GM10266 (cell line): ENCODE data around the gene GABRB2.

ENCODE experiments used
- DNase-seq: peaks from one replicate; pipeline ENCODE4 v3.0.0; 2012; ENCODE audit errors: extremely low spot score
- CTCF ChIP-seq: IDR thresholded peaks from 2 replicates; pipeline ENCODE4 v1.5.1; 2012; ENCODE audit warnings: mild to moderate bottlenecking, low read depth; ENCODE audit not compliant: control insufficient read depth, insufficient read depth; ENCODE audit errors: missing control alignments

The GABRB2 gene

GRCh38 chr5:161409471-161409870 lies 137.1 kb downstream of the GABRB2 start:
- no peak for TF ChIP-seq CTCF
- no peak for DNase-seq

GRCh38 chr5:161406880-161407279 lies 139.6 kb downstream of the GABRB2 start:
- TF ChIP-seq CTCF = no peak
- DNase-seq = no peak

GRCh38 chr5:161403996-161404395 lies 142.5 kb downstream of the GABRB2 start:
- no peak for DNase-seq
- no peak for TF ChIP-seq CTCF

- DNase-seq = no peak
- no peak for TF ChIP-seq CTCF
Measured at GRCh38 chr5:161403121-161403520, 143.4 kb downstream of the GABRB2 start.

GRCh38 chr5:161400583-161400982 lies 145.9 kb downstream of the GABRB2 start:
- no peak for DNase-seq
- no peak for TF ChIP-seq CTCF

GRCh38 chr5:161399996-161400562 lies 146.4 kb downstream of the GABRB2 start:
- DNase-seq = no peak
- no peak for TF ChIP-seq CTCF

- no peak for DNase-seq
- TF ChIP-seq CTCF = no peak
Measured at GRCh38 chr5:161397448-161397847, 149.1 kb downstream of the GABRB2 start.
